IMR-90 (cell line): ENCODE results near the gene PROSER2.

Experiments
- BHLHE40 ChIP-seq: fragments of 150-350 bp; IDR thresholded peaks from 2 replicates; pipeline ENCODE4 v1.6.1; 2016; ENCODE audit warnings: mild to moderate bottlenecking, low read depth, low read length
- CEBPB ChIP-seq: IDR thresholded peaks from 2 replicates; pipeline ENCODE4 v1.6.1; 2012; ENCODE audit warnings: low read depth, low read length, improper control_type of control experiment
- MAFK ChIP-seq: IDR thresholded peaks from 2 replicates; pipeline ENCODE4 v1.6.1; 2012; ENCODE audit warnings: low read depth, low read length, improper control_type of control experiment
- MXI1 ChIP-seq: IDR thresholded peaks from 2 replicates; pipeline ENCODE4 v1.6.1; 2012; ENCODE audit warnings: low read depth, mild to moderate bottlenecking, low read length, moderate library complexity, borderline replicate concordance
- POLR2A ChIP-seq: IDR thresholded peaks from 2 replicates; pipeline ENCODE4 v1.6.1; 2012; ENCODE audit warnings: mild to moderate bottlenecking, low read depth, low read length
- RAD21 ChIP-seq: IDR thresholded peaks from 2 replicates; pipeline ENCODE4 v1.6.1; 2012; ENCODE audit warnings: low read length, improper control_type of control experiment
- RCOR1 ChIP-seq: IDR thresholded peaks from 2 replicates; pipeline ENCODE4 v1.6.1; 2012; ENCODE audit warnings: mild to moderate bottlenecking, low read length, improper control_type of control experiment; ENCODE audit not compliant: insufficient replicate concordance
- SMC3 ChIP-seq: fragments of 150-350 bp; IDR thresholded peaks from 2 replicates; pipeline ENCODE4 v1.6.1; 2016; ENCODE audit warnings: low read depth, mild to moderate bottlenecking, antibody characterized with exemption, low read length, moderate library complexity
- USF2 ChIP-seq: fragments of 150-350 bp; IDR thresholded peaks from 2 replicates; pipeline ENCODE4 v1.6.1; 2017; ENCODE audit warnings: mild to moderate bottlenecking, antibody characterized with exemption, low read length, low read depth
- TF ChIP-seq, protein P1 (sequence below): conservative IDR thresholded peaks from 2 replicates; pipeline ENCODE4 v1.5.1; 2012; ENCODE audit warnings: mild to moderate bottlenecking, low read depth, low read length, improper control_type of control experiment

- TF ChIP-seq SMC3 (no peak), POLR2A (no peak; the same call in 1 of the 2 replicates), RCOR1 (no peak), MXI1 (no peak), CEBPB (no peak), MAFK (no peak), USF2 (no peak), BHLHE40 (no peak), RAD21 (no peak)
- TF ChIP-seq, protein P1, sequence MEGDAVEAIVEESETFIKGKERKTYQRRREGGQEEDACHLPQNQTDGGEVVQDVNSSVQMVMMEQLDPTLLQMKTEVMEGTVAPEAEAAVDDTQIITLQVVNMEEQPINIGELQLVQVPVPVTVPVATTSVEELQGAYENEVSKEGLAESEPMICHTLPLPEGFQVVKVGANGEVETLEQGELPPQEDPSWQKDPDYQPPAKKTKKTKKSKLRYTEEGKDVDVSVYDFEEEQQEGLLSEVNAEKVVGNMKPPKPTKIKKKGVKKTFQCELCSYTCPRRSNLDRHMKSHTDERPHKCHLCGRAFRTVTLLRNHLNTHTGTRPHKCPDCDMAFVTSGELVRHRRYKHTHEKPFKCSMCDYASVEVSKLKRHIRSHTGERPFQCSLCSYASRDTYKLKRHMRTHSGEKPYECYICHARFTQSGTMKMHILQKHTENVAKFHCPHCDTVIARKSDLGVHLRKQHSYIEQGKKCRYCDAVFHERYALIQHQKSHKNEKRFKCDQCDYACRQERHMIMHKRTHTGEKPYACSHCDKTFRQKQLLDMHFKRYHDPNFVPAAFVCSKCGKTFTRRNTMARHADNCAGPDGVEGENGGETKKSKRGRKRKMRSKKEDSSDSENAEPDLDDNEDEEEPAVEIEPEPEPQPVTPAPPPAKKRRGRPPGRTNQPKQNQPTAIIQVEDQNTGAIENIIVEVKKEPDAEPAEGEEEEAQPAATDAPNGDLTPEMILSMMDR, result no peak
Measured at GRCh38 chr10:11823122-11823988, at the start of gene PROSER2.
